Inferior parietal cortex (tissue), 1 donor: ENCODE measurements around the gene NTRK3.

Source experiments
- DNase-seq: peaks from one replicate; pipeline ENCODE4 v3.0.0-alpha.2; 2016; ENCODE audit errors: extremely low spot score

NTRK3 gene

GRCh38 chr15:87942316-87942715 lies 314.2 kb downstream of the NTRK3 start:
- no peak for DNase-seq

GRCh38 chr15:87941606-87942005 lies 314.9 kb downstream of the NTRK3 start:
- no peak for DNase-seq

GRCh38 chr15:87940768-87941167 lies 315.8 kb downstream of the NTRK3 start:
- no peak for DNase-seq

GRCh38 chr15:87939848-87940457 lies 316.6 kb downstream of the NTRK3 start:
- DNase-seq: no peak

- DNase-seq: no peak
Observed at GRCh38 chr15:87938031-87938430, 318.5 kb downstream of the NTRK3 start.

- no peak for DNase-seq
Observed at GRCh38 chr15:87935583-87935982, 321.0 kb downstream of the NTRK3 start.

- no peak for DNase-seq
Observed at GRCh38 chr15:87931584-87931983, 325.0 kb downstream of the NTRK3 start.

GRCh38 chr15:87930457-87930856 lies 326.1 kb downstream of the NTRK3 start:
- DNase-seq: no peak

- DNase-seq: no peak
Observed at GRCh38 chr15:87929841-87930240, 326.7 kb downstream of the NTRK3 start.

GRCh38 chr15:87924433-87924832 lies 332.1 kb downstream of the NTRK3 start:
- no peak for DNase-seq

GRCh38 chr15:87919064-87919463 lies 337.5 kb downstream of the NTRK3 start:
- no peak for DNase-seq

- no peak for DNase-seq
Observed at GRCh38 chr15:87917480-87917879, 339.1 kb downstream of the NTRK3 start.

GRCh38 chr15:87916208-87916607 lies 340.3 kb downstream of the NTRK3 start:
- no peak for DNase-seq

GRCh38 chr15:87910301-87910700 lies 346.2 kb downstream of the NTRK3 start:
- DNase-seq: no peak

GRCh38 chr15:87907676-87908446 lies 348.7 kb downstream of the NTRK3 start:
- no peak for DNase-seq

- DNase-seq: no peak
Observed at GRCh38 chr15:87906444-87906843, 350.1 kb downstream of the NTRK3 start.

- DNase-seq: peak; percentile 63
Observed at GRCh38 chr15:87902772-87903426, 353.6 kb downstream of the NTRK3 start.

- DNase-seq: no peak
Observed at GRCh38 chr15:87901926-87902690, 354.4 kb downstream of the NTRK3 start.

- DNase-seq: no peak
Observed at GRCh38 chr15:87901008-87901407, 355.5 kb downstream of the NTRK3 start.

GRCh38 chr15:87896936-87897335 lies 359.6 kb downstream of the NTRK3 start:
- no peak for DNase-seq

- DNase-seq: no peak
Observed at GRCh38 chr15:87887177-87887576, 369.4 kb downstream of the NTRK3 start.

- no peak for DNase-seq
Observed at GRCh38 chr15:87881026-87881425, 375.5 kb downstream of the NTRK3 start.
